HG02981 (cell line): ENCODE results near the gene RAB40C.

Source experiments
- ATAC-seq: cut with Tn5 transposase; IDR thresholded peaks from one replicate; pipeline ENCODE4 v1.9.1; 2021; ENCODE audit warnings: mild to moderate bottlenecking, moderate library complexity; ENCODE audit not compliant: unreplicated experiment

Gene RAB40C

DNA sequence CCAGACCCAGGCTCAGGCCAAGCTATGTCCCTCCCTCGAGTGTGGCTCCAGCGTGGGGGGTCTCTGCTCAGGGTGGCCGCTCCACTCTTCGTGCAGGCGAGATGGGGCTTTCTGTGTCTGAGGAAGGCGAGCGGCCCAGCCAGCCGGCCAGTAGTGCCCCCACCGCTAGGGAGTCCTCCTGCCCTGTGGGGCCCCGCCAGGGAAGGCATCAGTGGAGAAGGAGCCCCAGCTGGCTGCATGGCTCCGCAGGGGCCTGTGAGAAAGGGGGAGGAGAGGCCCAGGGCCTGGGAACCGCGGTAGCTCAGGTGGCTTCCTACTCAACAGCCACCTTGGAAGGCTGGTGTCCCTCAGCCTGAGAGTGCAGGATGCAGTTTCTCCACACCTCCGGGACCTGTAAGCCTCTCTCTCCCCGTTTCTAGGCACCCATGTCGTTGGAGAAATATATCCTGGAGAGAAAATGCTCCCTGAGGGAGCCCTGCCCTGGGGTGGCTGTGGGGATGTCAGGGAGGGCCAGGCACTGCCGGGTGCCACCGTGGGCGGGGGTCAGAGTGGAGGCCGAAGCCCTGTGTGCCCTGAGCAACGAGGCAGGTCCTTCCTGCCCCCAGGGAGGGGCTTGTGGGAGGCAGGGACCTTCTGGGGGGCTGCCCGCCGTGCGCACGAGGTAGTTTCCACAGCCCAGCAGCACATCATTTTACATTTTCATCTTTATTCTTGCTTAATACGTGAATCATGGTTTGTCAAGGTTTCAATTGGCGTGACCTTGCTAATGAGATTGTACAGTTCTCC lies 16.8 kb upstream of the RAB40C start:
- no peak for ATAC-seq

- ATAC-seq, result no peak
Measured at GRCh38 chr16:574021-574760, 15.7 kb upstream of the RAB40C start.

DNA sequence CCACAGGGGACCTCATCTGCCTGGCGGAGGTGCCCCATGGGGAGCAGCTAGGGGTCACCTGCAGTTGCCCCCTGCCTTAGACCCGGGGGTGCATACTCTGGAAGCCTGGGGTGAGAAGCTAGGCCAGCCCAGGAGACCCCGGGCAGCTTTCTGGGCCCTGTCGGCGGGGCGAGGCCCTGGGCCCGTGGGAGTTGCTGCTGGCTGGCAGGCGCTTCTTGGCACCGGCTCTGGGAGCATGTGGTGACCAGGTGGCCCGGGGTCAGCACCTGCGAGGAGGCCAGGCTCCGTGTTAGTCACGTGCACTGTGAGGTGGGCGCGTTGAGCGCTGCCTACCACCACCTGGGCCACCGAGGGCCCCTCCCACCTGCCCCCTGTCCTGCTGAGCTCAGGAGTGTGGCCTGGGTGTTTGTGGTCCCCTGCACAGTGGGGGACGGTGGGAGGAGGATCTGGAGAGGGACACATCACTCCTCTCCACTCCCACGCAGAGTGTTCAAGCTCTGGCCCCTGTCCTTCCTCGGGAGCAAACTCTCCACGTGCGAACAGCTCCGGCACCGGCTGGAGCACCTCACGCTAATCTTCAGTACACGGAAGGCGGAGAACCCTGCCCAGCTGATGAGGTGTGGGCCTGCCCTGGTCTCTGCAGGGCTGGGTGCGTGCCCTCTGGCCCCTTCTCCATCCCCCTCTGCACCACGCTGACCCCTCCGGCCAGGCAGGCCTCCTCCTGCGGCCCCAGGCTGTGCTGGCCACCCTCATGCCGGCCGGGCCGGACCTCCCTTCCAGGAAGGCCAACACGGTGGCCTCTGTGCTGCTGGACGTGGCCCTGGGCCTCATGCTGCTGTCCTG lies 14.3 kb upstream of the RAB40C start:
- ATAC-seq, result no peak

- ATAC-seq, result no peak
Measured at GRCh38 chr16:576197-576822, 13.6 kb upstream of the RAB40C start.

- no peak for ATAC-seq
Measured at GRCh38 chr16:576823-577201, 13.1 kb upstream of the RAB40C start.

- ATAC-seq, result no peak
Measured at GRCh38 chr16:577796-578195, 12.1 kb upstream of the RAB40C start.

- no peak for ATAC-seq
Measured at GRCh38 chr16:578232-578869, 11.5 kb upstream of the RAB40C start.

DNA sequence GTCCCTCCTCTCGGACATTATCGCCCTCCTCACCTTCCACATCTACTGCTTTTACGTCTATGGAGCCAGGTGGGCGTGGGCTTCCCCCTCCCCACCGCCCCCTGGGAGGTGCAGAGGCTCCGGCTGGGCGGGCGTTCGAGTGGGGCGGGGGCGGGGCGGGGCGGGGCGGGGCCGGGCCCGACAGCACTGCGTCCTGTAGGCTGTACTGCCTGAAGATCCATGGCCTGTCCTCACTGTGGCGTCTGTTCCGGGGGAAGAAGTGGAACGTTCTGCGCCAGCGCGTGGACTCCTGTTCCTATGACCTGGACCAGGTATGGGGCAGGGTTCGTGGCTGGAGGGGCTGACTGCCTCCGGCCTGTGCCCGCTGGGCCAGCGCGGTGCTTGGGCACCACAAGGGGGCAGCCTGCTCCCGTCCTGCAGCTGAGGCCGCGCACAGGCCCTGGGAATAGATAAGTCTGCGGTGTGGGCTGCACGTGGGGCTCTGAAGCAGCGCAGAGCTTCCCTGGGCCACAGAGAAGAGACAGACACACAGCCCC lies 10.9 kb upstream of the RAB40C start:
- ATAC-seq, result no peak

DNA sequence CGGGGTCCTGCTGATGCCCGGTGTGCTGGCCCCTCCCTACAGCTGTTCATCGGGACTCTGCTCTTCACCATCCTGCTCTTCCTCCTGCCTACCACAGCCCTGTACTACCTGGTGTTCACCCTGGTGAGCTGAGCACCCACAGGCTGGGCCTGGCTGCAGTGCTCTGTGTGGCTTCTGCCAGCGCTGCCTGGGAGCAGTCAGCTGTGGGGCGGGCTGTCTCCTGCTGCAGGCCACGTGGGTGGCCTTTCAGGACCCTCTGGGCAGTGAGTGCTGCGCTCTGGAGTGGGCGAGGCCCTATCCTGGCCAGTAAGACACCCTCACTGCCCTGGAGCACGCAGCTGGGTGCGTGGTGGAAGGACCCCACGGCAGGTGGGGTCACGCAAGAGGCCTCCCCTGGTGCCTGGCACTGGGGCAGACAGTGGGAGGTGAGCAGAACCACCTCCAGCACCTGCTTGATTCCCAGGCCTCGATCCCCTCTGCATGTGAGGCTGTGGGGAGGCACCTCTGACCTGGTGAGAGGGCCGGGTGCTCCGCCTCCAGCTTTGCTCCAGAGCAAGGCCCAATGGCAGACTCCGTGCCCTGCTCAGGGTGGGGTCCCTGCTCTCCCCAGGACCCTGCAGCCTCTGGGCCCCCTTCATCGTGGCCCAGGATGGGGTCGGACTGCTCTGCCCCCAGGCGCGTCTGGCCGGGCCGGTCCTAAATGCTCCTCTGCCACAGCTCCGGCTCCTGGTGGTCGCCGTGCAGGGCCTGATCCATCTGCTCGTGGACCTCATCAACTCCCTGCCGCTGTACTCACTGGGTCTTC lies 9.5 kb upstream of the RAB40C start:
- no peak for ATAC-seq

- ATAC-seq, result no peak
Measured at GRCh38 chr16:580946-581498, 8.8 kb upstream of the RAB40C start.

GRCh38 chr16:582218-582613 lies 7.7 kb upstream of the RAB40C start:
- ATAC-seq, result no peak

- no peak for ATAC-seq
Measured at GRCh38 chr16:582614-583331, 7.1 kb upstream of the RAB40C start.

DNA sequence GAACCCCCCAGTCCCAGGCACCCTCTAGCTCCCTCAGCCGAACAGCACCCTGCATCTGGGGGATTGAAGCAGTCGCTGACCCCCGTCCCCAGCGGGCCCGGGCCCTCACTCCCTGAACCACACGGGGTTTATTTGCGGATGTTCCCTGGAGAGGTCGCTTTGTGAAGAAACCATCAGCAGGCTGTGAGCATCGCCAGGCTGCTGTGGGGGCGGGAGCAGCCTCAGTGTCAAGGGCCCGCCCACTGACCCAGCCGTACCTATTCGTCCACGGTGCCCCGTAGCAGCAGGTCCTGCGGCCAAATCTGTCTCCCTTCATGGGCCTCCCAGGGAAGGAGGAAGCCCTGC lies 6.4 kb upstream of the RAB40C start:
- ATAC-seq, result no peak

DNA sequence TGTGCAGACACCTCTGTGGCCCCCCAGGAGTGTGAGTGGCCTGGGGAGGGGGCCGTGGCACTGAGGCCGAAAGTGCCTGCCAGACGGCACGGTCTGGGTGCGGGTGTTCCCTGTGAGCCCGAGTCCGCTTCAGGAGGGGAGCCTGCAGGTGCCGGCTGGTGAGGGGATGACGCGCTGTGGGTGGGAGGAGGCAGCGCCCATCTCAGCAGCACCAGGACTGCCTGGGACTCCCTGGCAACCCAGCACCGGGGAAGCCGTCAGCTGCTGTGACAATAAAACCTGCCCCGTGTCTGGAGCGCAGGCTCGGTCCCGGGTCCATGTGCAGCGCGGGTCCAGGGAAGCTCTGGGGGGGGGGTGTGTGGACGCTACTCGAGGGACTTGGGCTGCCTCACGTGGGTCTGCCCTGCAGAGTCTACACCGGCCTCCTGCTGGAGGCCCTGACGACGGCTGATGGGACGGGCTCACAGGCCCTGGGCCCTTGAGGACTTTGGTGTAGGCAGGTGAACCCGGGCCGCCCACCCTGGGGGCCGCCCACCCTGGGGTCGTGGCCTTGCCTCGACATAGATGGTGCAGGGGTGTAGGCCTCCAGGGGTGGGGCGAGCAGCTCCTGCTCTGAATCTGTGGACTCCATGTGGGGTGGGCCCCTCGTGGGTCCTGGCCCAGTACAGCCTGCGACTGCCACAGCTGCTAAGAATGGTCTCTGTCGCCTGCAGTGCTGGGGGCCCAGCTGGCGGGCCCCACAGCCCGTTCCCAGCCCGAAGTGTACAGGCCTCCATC lies 5.9 kb upstream of the RAB40C start:
- ATAC-seq, result no peak

GRCh38 chr16:585351-585750 lies 4.5 kb upstream of the RAB40C start:
- no peak for ATAC-seq

- no peak for ATAC-seq
Measured at GRCh38 chr16:586047-586644, 3.7 kb upstream of the RAB40C start.
